GM18499 (cell line): ENCODE measurements around the gene LPIN1.

ENCODE experiments used
- ATAC-seq: cut with Tn5 transposase; IDR thresholded peaks from one replicate; pipeline ENCODE4 v1.9.1; 2021; ENCODE audit warnings: moderate number of reproducible peaks; ENCODE audit not compliant: insufficient read depth, unreplicated experiment

LPIN1 gene

DNA sequence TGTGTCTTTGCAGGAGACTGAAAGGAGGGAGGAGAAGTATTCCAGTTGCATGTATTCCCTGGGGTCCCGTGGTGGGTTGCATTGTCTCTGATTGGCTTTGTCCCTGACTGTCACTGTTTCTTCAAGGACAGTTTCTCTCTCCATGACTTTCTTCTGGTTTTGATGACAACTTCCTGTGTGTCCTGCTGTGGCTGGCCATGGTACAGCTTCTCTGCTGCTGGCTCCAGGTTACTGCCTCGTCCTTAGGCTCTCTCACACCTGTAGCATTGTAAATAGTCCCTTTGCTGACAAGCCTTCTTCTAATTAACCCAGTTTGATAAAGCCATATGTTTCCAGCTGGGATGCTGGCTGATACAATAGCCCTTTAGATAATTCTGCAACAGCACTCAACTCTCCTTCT is 129.0 kb downstream of the LPIN1 start:
- ATAC-seq: no peak

DNA sequence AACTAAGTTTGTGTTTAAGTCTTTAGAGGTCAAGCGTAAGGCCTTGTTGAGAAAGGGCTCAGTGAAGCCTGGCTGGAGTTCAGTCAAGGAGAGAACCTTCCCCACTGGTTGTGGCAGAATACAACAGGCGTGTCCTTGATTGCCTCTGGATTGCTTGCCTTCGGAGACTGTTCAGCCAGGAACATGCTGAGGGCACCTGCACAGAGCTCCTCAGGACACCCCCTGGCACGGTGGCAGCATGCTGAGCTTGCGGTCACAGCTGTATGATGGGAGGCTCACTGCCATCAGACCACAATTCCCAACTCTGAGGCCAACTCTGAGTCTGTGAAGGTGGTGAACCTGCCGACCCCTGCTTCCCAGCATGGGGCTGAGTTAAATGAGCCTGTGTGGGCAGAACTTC is 130.0 kb downstream of the LPIN1 start:
- no peak for ATAC-seq

DNA sequence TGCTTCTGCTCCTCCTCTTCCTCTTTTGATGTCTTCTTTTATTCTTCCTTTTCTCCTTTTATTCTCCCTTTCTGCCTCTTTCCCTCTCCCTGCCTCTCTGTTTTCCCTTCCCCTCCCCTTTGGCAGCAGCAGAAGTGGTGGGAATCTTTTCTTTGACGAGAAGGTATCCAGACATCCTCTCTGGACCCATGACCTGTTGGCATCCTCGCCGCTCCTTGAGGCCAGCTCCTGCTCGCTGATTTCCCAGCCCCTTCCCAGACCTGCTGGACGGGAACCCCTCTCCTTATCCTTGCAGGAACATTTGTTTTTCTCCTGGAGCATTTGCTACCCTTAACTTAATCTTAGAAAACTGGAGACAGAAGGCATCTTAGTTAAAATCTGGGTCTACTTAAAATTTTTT is 130.5 kb downstream of the LPIN1 start:
- no peak for ATAC-seq
